Activated naive CD4-positive, alpha-beta T cell treated with anti-CD3 and anti-CD28 coated beads, Interleukin-2, amount 50 U/mL, for 16 hours (primary cell): ENCODE data around the gene CCL20.
"Not testable (repeated sequence)": the region's sequence is repeated elsewhere in the genome, so short reads cannot be mapped to it uniquely, and the experiment has no call there.

Experiments
- DNase-seq: peaks from one replicate; pipeline ENCODE4 v3.0.0-alpha.2; 2020

CCL20 gene

GRCh38 chr2:227813562-227814353 lies at the start of gene CCL20:
CCL20 (plus strand) TSS chr2:227813842; CDS start chr2:227813912, 70 bp downstream.
- DNase-seq = no peak

- no peak for DNase-seq
Measured at GRCh38 chr2:227765788-227766372, 47.8 kb upstream of the CCL20 start.

DNA sequence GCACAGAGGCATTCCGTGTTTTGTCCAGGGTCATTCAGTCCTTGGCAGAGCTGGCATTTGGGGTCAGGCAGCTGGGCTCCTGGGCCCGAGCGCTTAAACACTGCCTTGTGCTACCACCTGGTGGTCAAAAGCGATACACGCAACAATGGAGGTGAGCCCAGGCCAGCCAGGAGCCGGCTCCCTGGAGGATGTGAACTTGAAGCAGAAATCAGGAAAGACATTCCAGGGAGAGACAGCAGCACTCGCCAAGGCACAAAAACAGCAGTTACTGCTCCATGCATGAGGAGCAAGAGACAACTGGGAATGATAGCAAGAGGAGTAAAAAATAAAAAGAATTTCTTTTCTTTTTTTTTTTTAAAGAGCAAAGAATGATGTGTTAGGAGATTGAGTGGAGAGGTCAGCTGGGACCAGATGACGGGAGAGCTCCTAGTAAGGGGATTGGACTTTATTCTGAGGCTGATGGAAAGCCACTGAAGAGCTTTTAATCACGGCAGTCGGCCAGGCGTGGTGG lies 47.2 kb upstream of the CCL20 start:
- DNase-seq = peak; percentile 61

DNA sequence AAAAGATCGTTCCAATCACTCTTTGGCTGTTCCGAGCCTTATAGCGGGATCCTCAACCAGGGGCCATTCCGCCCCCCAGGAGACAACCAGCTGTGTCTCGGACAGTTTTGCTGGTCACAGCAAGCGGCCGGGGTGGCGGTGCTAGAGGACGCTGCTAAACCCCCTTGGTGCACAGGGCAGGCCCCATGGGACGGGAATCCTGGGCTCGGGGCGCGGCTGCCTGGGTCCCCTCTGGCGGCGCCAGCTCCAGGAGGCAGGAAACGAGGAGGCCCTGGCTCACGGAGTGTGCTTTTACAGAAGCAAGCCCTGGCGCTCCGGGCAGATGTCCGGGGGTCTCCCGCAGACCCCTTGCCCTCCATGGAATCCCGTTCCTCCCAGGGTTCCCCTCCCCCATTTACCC lies 45.8 kb upstream of the CCL20 start:
- DNase-seq = no peak

GRCh38 chr2:227772197-227772661 lies 41.4 kb upstream of the CCL20 start:
- no peak for DNase-seq

DNA sequence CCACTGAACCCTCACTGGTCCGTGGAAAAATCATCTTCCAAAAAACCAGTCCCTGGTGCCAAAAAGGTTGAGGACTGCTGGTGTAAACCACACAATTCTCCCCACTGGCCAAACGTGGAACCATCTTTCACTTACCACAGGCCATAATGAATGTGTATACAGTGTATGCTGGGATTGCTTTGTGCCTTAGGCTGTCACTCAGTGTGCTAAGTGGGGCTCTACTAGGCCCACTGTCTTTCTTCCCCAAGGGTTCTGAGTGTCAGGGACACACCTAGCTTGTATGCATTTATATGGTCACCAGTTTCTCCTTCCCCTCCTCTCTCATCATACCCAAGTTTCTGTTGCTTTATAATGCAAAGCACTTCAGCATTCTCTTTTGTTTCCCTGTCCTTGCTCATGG lies 40.7 kb upstream of the CCL20 start:
- DNase-seq = no peak

DNA sequence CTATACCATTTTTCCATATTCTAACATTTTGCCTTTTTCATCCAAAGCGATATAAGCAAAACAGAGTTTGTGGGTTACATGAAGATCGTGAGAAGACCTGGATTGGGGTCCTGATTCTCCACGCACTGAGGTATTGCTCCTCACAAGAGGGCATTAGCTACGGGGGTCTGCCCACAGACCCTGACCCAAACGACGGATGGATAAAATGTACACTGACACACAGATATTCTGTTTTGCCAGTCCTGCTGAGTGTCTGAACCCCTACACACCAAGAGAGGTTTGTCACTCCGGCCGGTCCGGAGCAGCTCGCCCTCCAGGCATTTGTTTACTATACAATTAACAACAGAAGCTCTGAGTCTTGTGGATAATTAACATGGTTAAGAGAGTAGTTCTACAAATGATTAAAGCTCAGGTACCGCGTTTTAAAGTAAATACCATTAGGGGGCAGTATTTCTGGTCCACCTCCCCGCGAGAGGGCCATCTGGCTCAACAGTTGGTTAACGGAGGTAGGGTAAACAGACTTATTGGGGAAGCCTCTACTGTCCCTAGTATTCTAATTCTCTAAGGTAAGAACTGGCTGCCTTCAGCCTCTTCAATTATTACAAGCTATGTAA lies 39.5 kb upstream of the CCL20 start:
- DNase-seq = no peak

DNA sequence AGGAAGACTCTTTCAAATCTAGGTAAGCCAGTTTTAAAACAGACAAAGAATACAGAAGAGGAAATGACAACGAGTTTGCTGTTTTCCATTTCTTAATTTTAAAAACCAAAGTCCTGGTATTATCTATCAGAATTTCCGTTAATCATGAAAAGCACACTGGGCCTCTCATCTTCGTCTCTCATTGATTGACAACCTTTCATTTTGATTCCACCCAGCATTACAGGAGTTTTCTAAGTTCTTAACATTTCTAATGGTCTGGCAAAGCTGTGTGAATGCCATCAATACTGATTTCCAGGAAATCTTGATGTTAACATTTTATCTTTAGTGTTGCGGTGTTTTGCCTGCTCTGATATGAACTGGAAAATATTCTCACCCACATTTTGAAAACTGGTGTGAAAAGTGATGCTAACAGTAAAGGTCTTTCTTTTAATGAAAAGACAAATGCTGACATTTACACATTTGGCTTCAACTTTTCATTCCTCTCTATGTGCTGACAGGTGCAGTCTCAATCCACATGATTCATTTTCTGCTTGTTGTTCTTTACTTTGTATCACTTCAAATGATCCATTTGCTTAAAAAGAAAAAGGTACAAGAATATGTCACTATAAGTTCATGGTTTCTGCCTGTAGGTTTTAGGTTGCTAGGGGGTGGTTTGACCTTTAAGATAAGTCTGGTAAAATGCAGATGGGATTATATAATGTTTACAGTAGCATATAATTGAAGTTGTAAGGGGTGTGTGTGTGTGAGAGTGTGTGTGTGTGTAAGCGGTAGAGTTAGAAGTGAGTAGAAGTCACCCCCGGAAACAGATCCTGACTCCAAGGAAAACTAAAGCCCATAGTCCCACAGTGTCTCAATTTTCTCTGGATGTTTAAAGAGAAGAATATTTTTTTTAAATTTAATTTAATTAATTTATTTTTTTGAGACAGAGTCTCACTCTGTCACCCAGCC lies 38.5 kb upstream of the CCL20 start:
- DNase-seq = no peak

DNA sequence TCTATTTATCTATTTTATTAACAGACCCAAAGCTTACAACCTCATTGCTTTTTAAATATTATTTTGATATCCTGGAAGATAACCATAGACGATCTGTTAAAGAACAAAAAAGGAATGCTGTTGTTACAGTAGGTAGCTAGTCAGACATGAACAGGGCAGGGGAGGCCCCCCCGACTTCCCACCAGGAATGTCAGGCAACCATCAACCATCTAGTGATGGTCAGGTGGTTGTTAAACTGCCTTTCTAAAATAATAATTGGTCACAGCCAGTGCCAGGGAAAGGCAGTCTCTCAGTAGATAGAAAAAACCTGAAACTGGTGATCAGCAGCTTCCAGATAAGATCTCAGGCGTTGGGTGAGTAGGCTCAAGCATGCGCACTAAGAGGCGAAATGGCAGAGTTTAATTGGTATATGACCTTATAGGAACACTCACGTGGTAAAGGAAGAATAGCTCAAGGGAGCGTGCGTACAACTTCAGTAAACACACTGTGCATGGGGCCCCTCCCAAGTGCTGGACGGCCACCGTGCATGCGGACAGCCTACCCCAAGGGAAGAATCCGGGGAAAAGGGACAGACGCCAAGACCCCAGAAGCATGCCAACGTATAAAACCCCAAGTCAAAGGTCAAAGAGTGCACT lies 32.5 kb upstream of the CCL20 start:
- no peak for DNase-seq

- DNase-seq = no peak
Measured at GRCh38 chr2:227781841-227782240, 31.8 kb upstream of the CCL20 start.

DNA sequence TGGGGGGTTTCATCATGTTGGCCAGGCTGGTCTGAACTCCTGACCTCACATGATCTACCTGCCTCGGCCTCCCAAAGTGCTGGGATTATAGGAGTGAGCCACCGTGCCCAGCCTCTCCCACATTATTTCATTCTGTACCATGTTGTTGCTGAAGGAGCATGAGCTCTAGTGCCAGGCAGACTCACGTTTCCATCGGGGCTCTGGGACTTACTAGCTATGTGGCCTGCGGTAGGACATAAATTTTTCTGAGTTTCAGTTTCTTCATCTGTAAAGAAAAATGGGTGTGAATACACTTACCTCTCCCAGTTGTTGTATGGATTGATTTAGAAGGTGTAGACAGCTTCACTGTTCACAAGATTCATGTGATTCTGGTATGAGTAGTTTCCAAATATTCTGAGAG lies 30.8 kb upstream of the CCL20 start:
- DNase-seq = no peak

GRCh38 chr2:227783404-227784138 lies 30.1 kb upstream of the CCL20 start:
- no peak for DNase-seq

DNA sequence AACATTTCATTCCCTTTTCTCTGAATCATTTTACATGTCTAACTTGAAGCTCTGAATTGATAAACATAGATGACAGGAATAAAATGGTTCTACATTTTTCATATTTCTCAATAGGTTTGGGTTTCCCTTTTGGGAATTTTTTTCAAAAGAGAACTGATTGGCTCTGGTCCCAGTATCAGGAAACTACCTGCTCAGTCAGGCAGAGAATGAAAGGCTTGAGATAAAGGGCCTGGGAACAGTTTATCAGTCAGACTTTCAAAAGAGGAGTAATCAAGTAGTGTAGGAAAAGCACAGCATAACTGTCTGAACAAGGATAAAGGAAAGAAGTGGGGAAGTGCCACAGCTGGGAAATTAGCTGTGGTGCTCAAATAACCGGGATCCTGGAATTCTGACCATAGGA lies 28.3 kb upstream of the CCL20 start:
- no peak for DNase-seq

DNA sequence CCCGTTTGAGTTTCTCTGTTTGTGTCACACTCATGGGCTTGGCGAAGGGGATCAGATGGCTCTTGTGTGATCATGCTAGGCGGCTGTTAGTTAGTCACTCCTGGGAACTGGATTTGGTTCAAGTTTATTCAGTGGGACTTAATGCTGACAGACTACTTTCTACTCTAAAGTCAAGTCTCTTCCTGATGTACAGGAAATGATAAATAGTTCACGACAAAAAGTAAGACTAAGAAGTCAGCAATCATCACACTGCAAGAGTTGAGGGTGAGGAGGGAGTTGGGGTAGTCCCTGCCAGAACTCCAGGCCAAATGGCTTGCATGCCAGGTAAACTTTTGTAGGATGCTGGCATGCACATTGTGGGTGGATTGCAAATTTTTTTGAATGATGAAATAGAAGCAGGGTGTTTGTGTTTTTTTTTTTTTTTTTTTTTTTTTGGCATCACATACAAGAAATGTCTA lies 25.1 kb upstream of the CCL20 start:
- no peak for DNase-seq

DNA sequence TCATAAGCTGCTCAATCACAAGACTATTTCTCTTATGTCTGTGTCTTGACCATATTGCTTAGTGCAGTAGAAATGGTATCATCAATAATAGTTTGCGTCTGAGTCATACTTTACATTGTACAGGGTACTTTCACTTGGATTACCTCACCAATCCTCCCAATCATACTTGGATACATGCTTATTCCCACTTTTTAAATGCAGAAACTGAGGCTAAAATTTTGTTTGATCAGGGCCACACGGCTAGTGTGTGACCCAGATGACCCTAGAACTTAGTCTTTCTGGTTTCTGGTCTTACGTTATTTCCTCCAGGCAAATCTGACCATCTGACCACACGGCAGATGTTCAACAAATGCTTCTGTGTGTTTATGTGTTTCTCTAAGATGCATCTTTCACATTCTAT lies 23.8 kb upstream of the CCL20 start:
- no peak for DNase-seq

DNA sequence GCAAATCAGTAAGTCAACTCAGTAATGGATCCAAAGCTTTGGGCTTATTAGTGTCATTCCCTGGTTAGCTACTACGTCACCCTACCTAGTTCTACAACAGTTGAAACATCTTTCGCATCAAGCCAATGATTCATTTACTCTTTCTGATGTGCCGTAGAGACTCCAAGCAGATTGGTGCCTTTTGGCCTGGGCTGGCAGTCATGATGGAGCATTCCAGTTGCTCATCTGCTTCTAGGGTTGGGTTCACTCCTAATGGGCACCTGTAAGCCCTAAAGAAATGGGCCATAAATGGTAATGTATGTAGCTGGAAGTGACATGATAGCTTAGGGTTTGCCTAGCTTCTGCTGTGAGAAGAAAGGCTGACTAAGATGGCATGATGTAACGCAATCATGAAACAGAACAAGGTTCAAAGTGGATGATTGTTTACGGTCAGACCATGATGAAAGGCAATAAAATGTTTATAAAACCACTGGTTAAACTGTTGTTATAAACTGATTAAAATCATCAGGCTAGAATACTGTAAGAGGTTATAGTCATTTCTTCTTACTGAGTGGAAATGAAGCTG lies 20.4 kb upstream of the CCL20 start:
- DNase-seq = no peak

- DNase-seq = no peak
Measured at GRCh38 chr2:227796045-227796711, 17.5 kb upstream of the CCL20 start.

- DNase-seq = not testable (repeated sequence)
Measured at GRCh38 chr2:227796768-227797167, 16.9 kb upstream of the CCL20 start.

GRCh38 chr2:227799202-227799601 lies 14.4 kb upstream of the CCL20 start:
- no peak for DNase-seq

- DNase-seq = no peak
Measured at GRCh38 chr2:227802882-227803281, 10.8 kb upstream of the CCL20 start.
